ENCODE measurements around the gene MAN1C1.
"Not testable (repeated sequence)": the region's sequence is repeated elsewhere in the genome, so short reads cannot be mapped to it uniquely, and the experiment has no call there.

MAN1C1 gene

GRCh38 chr1:25636141-25636540, 19.6 kb downstream of the MAN1C1 start:
- DNase-seq, result not testable (repeated sequence)

GRCh38 chr1:25640646-25641328, 24.2 kb downstream of the MAN1C1 start:
- peak; percentile 22 for DNase-seq

GRCh38 chr1:25641329-25641725, 24.7 kb downstream of the MAN1C1 start:
- no peak for DNase-seq

GRCh38 chr1:25641931-25642573, 25.5 kb downstream of the MAN1C1 start:
- DNase-seq, result no peak

GRCh38 chr1:25642574-25643108, 26.1 kb downstream of the MAN1C1 start:
- no peak for DNase-seq

GRCh38 chr1:25643929-25644328, 27.3 kb downstream of the MAN1C1 start:
- no peak for DNase-seq

- no peak for DNase-seq
Measured at GRCh38 chr1:25644962-25645361, 28.4 kb downstream of the MAN1C1 start.

- no peak for DNase-seq
Measured at GRCh38 chr1:25645637-25646400, 29.2 kb downstream of the MAN1C1 start.

GRCh38 chr1:25647106-25647505, 30.5 kb downstream of the MAN1C1 start:
- no peak for DNase-seq

- no peak for DNase-seq
Measured at GRCh38 chr1:25647863-25648262, 31.3 kb downstream of the MAN1C1 start.

- no peak for DNase-seq
Measured at GRCh38 chr1:25648681-25649440, 32.3 kb downstream of the MAN1C1 start.

GRCh38 chr1:25649505-25650288, 33.1 kb downstream of the MAN1C1 start:
- peak; percentile 32 for DNase-seq

GRCh38 chr1:25650289-25650576, 33.6 kb downstream of the MAN1C1 start:
- DNase-seq, result no peak

- DNase-seq, result peak; percentile 12
Measured at GRCh38 chr1:25651036-25651640, 34.5 kb downstream of the MAN1C1 start.

GRCh38 chr1:25651824-25652741, 35.5 kb downstream of the MAN1C1 start:
- DNase-seq, result no peak

- DNase-seq, result no peak
Measured at GRCh38 chr1:25653558-25653957, 37.0 kb downstream of the MAN1C1 start.

- no peak for DNase-seq
Measured at GRCh38 chr1:25654109-25654660, 37.6 kb downstream of the MAN1C1 start.

- no peak for DNase-seq
Measured at GRCh38 chr1:25657121-25657882, 40.7 kb downstream of the MAN1C1 start.

All from NCI-H82 (cell line).